Endodermal cell (in vitro differentiated cells): ENCODE data around the gene MBP. TPM values are rescaled to one million over a fixed set of nuclear protein-coding genes. Genes with fewer than 3 reads are reported as not detected.

Experiments used
- DNase-seq: peaks from one replicate; pipeline ENCODE4 v3.0.0-alpha.2; 2017
- H3K27ac ChIP-seq: 2 replicates; pipeline ENCODE4 v1.5.1; 2013; ENCODE audit warnings: mild to moderate bottlenecking, low read depth, low read length, moderate library complexity
- H3K27me3 ChIP-seq: 2 replicates; pipeline ENCODE4 v1.6.1; 2013; ENCODE audit warnings: mild to moderate bottlenecking, low read length, moderate library complexity; ENCODE audit not compliant: insufficient read depth, control insufficient read depth, poor library complexity, severe bottlenecking
- H3K36me3 ChIP-seq: 2 replicates; pipeline ENCODE4 v1.7.0; 2013; ENCODE audit warnings: mild to moderate bottlenecking, low read length, moderate library complexity; ENCODE audit not compliant: control insufficient read depth, insufficient read depth
- H3K4me1 ChIP-seq: one replicate; pipeline ENCODE4 v1.7.0; 2013; ENCODE audit warnings: low read length; ENCODE audit not compliant: control insufficient read depth, insufficient read depth
- H3K4me3 ChIP-seq: 2 replicates; pipeline ENCODE4 v1.5.1; 2013; ENCODE audit warnings: mild to moderate bottlenecking, low read length, moderate library complexity
- H3K9ac ChIP-seq: 2 replicates; pipeline ENCODE4 v1.6.1; 2013; ENCODE audit warnings: mild to moderate bottlenecking, low read length, moderate library complexity; ENCODE audit not compliant: poor library complexity, severe bottlenecking; ENCODE audit errors: extremely low read depth
- H3K9me3 ChIP-seq: 2 replicates; pipeline ENCODE4 v1.6.1; 2013; ENCODE audit warnings: mild to moderate bottlenecking, low read length, moderate library complexity; ENCODE audit not compliant: control insufficient read depth
- H3K27ac Mint-ChIP-seq: 2 replicates; pipeline ENCODE4 v1.8.0; 2020; ENCODE audit warnings: mixed read lengths
- H3K27me3 Mint-ChIP-seq: 2 replicates; pipeline ENCODE4 v1.8.0; 2021; ENCODE audit warnings: mild to moderate bottlenecking, mixed read lengths; ENCODE audit not compliant: insufficient read depth
- H3K36me3 Mint-ChIP-seq: 2 replicates; pipeline ENCODE4 v1.8.0; 2020; ENCODE audit warnings: low read depth, mixed read lengths
- H3K4me1 Mint-ChIP-seq: 2 replicates; pipeline ENCODE4 v1.8.0; 2020; ENCODE audit warnings: mixed read lengths
- H3K4me3 Mint-ChIP-seq: 2 replicates; pipeline ENCODE4 v1.8.0; 2020; ENCODE audit warnings: mild to moderate bottlenecking, moderate library complexity, mixed read lengths
- H3K9me3 Mint-ChIP-seq: 2 replicates; pipeline ENCODE4 v1.8.0; 2020; ENCODE audit warnings: mild to moderate bottlenecking, mixed read lengths
- WGBS, 2 experiments: methylation state at CpG; one replicate each; pipeline versions ENCODE4 v1.1.5 to v1.1.7; 2013; ENCODE audit warnings: missing lambda C conversion rate in 2 of 2, mixed read lengths in 1 of 2; ENCODE audit not compliant: insufficient coverage in 1 of 2, insufficient read length in 1 of 2; 5-methylcytosine and 5-hydroxymethylcytosine counted together
- total RNA-seq, 2 donors: library from RNA; stranded (reverse); fragmentation: NEBNext Ultra II Directional in 1 of 2; extraction: Animal tissue kit (Norgen Biotek cat#: 25700) in 1 of 2; gene quantifications; 2 replicates in 1 of 2; 3 replicates in 1 of 2; pipeline ENCODE4 v1.2.1, GENCODE V29; 2021
- TF ChIP-seq, protein P1 (sequence below): fragments of 200-600 bp; sonication (generic); conservative IDR thresholded peaks from 2 replicates; pipeline ENCODE4 v1.5.0; 2021; ENCODE audit warnings: antibody characterized with exemption, mild to moderate bottlenecking

MBP gene
- total RNA-seq, 2 donors from 2014 or later = 16.3 to 19.0 TPM

DNA sequence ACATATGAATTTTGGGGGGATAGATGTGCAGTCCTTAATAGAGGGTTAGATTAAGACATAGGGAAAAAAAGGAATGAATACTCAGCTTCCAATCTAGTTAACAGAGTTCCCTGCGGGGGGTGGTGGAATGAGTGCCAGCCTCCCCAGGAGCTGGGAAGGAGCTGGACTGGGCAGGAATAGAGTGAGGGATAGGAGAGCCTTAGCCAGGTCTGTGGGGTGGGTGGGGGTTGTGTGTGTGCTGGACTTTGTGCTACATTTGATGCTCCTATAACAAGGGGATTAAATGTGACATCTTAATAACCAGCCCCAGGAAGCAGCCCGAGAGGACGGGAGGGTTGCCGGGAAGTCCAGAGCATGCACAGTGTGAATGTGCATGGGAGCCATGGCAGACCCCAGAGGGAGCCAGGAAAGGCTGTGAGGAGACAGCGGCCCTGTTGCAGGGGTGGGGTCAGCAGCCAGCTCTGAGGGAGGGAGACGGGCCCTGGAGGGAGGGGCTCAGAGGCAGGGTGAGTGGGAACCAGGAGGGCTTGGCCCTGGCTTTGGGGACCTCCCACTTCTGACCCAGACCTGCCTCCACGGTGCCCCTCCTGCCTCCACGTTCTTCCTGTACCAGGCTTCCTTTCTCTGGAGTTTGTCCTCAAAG is 3.6 kb upstream of the MBP start:
- Mint-ChIP-seq H3K9me3 (peaks cover 2% of the 10 kb centered on the region), H3K27me3 (peaks cover 40% of the 10 kb centered on the region), H3K36me3 (no peaks in the 10 kb centered on the region), H3K4me1 (peaks cover 8% of the 10 kb centered on the region), H3K27ac (no peak overlapping the region), H3K4me3 (no peak overlapping the region)
- no peak overlapping the region for H3K4me3 ChIP-seq
- no peaks in the 10 kb centered on the region for H3K36me3 ChIP-seq
- no peak for DNase-seq
- WGBS, 2 experiments = 85 to 90% methylated on average over 6 to 8 of the region's 8 CpGs
- H3K27ac ChIP-seq = no peak overlapping the region
- H3K27me3 ChIP-seq = peaks cover 33% of the 10 kb centered on the region
- no peak overlapping the region for H3K9ac ChIP-seq
- H3K4me1 ChIP-seq = no peaks in the 10 kb centered on the region
- TF ChIP-seq, protein P1, sequence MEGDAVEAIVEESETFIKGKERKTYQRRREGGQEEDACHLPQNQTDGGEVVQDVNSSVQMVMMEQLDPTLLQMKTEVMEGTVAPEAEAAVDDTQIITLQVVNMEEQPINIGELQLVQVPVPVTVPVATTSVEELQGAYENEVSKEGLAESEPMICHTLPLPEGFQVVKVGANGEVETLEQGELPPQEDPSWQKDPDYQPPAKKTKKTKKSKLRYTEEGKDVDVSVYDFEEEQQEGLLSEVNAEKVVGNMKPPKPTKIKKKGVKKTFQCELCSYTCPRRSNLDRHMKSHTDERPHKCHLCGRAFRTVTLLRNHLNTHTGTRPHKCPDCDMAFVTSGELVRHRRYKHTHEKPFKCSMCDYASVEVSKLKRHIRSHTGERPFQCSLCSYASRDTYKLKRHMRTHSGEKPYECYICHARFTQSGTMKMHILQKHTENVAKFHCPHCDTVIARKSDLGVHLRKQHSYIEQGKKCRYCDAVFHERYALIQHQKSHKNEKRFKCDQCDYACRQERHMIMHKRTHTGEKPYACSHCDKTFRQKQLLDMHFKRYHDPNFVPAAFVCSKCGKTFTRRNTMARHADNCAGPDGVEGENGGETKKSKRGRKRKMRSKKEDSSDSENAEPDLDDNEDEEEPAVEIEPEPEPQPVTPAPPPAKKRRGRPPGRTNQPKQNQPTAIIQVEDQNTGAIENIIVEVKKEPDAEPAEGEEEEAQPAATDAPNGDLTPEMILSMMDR = no peak
- no peaks in the 10 kb centered on the region for H3K9me3 ChIP-seq

DNA sequence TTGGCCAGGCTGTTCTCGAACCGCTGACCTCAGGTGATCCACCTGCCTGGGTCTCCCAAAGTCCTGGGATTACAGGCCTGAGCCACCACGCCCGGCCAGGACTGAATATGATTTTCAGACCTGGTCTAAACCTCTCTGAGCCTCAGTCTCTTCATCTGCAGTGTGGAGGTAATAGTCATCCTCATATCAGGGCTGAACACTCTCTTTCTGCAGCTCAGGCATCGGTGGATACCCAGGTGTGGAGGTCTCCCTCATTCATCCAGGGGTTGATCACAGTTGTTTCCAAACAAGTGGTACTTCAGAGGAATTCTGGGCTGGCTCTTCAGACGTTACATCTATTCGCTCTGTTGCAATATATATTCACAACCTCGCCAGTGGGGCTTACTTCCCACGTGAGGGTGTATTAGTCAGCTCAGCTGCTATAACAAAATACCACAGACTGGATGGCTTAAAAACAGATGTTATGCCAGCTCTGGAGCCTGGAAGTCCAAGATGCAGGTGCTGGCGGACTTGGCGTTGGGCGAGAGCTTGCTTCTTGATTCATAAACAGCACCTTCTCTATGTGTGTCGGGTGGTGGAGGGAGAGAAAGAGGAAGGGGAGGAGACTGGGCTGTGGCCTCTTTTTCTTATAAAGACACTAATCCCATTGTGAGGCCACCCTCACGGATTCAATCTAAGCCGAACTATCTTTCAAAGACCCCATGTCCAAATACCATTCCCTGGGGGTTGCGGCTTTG is 2.9 kb upstream of the MBP start:
- Mint-ChIP-seq H3K36me3 (no peaks in the 10 kb centered on the region), H3K27me3 (peaks cover 45% of the 10 kb centered on the region), H3K4me3 (no peak overlapping the region), H3K9me3 (no peaks in the 10 kb centered on the region), H3K4me1 (peaks cover 14% of the 10 kb centered on the region), H3K27ac (no peak overlapping the region)
- H3K9me3 ChIP-seq = no peaks in the 10 kb centered on the region
- DNase-seq = no peak
- H3K27ac ChIP-seq = no peak overlapping the region
- H3K9ac ChIP-seq = no peak overlapping the region
- TF ChIP-seq, protein P1 = no peak
- WGBS, 2 experiments = 91 to 95% methylated on average over 12 to 16 of the region's 16 CpGs
- H3K4me1 ChIP-seq = no peaks in the 10 kb centered on the region
- peaks cover 40% of the 10 kb centered on the region for H3K27me3 ChIP-seq
- H3K36me3 ChIP-seq = no peaks in the 10 kb centered on the region
- no peak overlapping the region for H3K4me3 ChIP-seq

- H3K27me3 ChIP-seq = peaks cover 44% of the 10 kb centered on the region
- Mint-ChIP-seq H3K4me3 (no peak overlapping the region), H3K4me1 (peaks cover 18% of the 10 kb centered on the region), H3K27me3 (peaks cover 48% of the 10 kb centered on the region), H3K27ac (no peak overlapping the region), H3K9me3 (no peaks in the 10 kb centered on the region), H3K36me3 (peaks cover 2% of the 10 kb centered on the region)
- H3K9me3 ChIP-seq = no peaks in the 10 kb centered on the region
- DNase-seq = no peak
- H3K36me3 ChIP-seq = no peaks in the 10 kb centered on the region
- no peak overlapping the region for H3K27ac ChIP-seq
- TF ChIP-seq, protein P1 = no peak
- 86 to 92% methylated on average over 4 of the region's 4 CpGs for WGBS, 2 experiments
- H3K9ac ChIP-seq = no peak overlapping the region
- H3K4me3 ChIP-seq = no peak overlapping the region
- H3K4me1 ChIP-seq = no peaks in the 10 kb centered on the region
Observed at GRCh38 chr18:77134611-77135010, 2.0 kb upstream of the MBP start.
